CD8-positive, alpha-beta memory T cell (primary cell): ENCODE measurements around the gene PPP1R1B. TPM values are rescaled to one million over a fixed set of nuclear protein-coding genes. Genes with fewer than 3 reads are reported as not detected.

Source experiments
- CTCF ChIA-PET: fragments of 350-600 bp; sonication (Branson Sonifier 250); formaldehyde crosslinking; loops from one replicate; lab custom pipeline; 2021; ENCODE audit warnings: antibody characterized with exemption; lab: Charles Lee
- POLR2A ChIA-PET: fragments of 350-600 bp; sonication (Branson Sonifier 250); formaldehyde crosslinking; loops from one replicate; lab custom pipeline; 2021; ENCODE audit warnings: antibody characterized with exemption; lab: Charles Lee
- DNase-seq, 5 donors: peaks; one replicate each; pipeline versions ENCODE4 v3.0.0 to v3.0.0-alpha.2; 2020 to 2022; ENCODE audit warnings: mixed read lengths in 1 of 5
- H3K27ac ChIP-seq: one replicate; pipeline ENCODE4 v1.7.0; 2013; ENCODE audit warnings: low read depth, mild to moderate bottlenecking, low read length, moderate library complexity
- H3K27me3 ChIP-seq: 2 replicates; pipeline ENCODE4 v1.7.0; 2013; ENCODE audit warnings: low read length, mild to moderate bottlenecking; ENCODE audit not compliant: insufficient read depth, poor library complexity, severe bottlenecking
- H3K36me3 ChIP-seq: 2 replicates; pipeline ENCODE4 v1.7.0; 2013; ENCODE audit warnings: mild to moderate bottlenecking, low read length, moderate library complexity; ENCODE audit not compliant: insufficient read depth
- H3K4me1 ChIP-seq: 2 replicates; pipeline ENCODE4 v1.7.0; 2013; ENCODE audit warnings: mild to moderate bottlenecking, low read length, moderate library complexity; ENCODE audit not compliant: insufficient read depth
- H3K4me3 ChIP-seq: 2 replicates; pipeline ENCODE4 v1.7.0; 2013; ENCODE audit warnings: mild to moderate bottlenecking, low read length
- H3K9me3 ChIP-seq: 2 replicates; pipeline ENCODE4 v1.7.0; 2013; ENCODE audit warnings: mild to moderate bottlenecking, low read length
- H3K27ac Mint-ChIP-seq, 8 donors: one replicate each; pipeline ENCODE4 v1.8.0; 2020 to 2021; ENCODE audit warnings: mixed read lengths in 8 of 8, mild to moderate bottlenecking in 6 of 8, inconsistent platforms in 3 of 8, moderate library complexity in 3 of 8
- H3K27me3 Mint-ChIP-seq, 2 donors: one replicate each; pipeline ENCODE4 v1.8.0; 2020 to 2021; ENCODE audit warnings: mixed read lengths in 2 of 2, mild to moderate bottlenecking in 1 of 2, moderate library complexity in 1 of 2
- H3K36me3 Mint-ChIP-seq, 3 donors: one replicate each; pipeline ENCODE4 v1.8.0; 2020 to 2021; ENCODE audit warnings: mixed read lengths in 3 of 3, inconsistent platforms in 1 of 3, mild to moderate bottlenecking in 1 of 3
- H3K4me1 Mint-ChIP-seq, 3 donors: one replicate each; pipeline ENCODE4 v1.8.0; 2020 to 2021; ENCODE audit warnings: mixed read lengths in 3 of 3, inconsistent platforms in 1 of 3, mild to moderate bottlenecking in 1 of 3
- H3K4me3 Mint-ChIP-seq, 7 donors: one replicate each; pipeline ENCODE4 v1.8.0; 2020 to 2021; ENCODE audit warnings: mixed read lengths in 7 of 7, mild to moderate bottlenecking in 6 of 7, moderate library complexity in 4 of 7, inconsistent platforms in 2 of 7
- H3K9me3 Mint-ChIP-seq, 5 donors: one replicate each; pipeline ENCODE4 v1.8.0; 2020 to 2022; ENCODE audit warnings: mixed read lengths in 5 of 5, mild to moderate bottlenecking in 3 of 5, moderate library complexity in 2 of 5, inconsistent platforms in 1 of 5
- polyA plus RNA-seq: library from polyadenylated mRNA; unstranded; fragments of 300-500 nt; fragmentation: Illumina TruSeq; gene quantifications from one replicate; pipeline ENCODE4 v1.2.3, GENCODE V29; 2021
- total RNA-seq, 2 experiments: library from RNA; stranded (reverse); gene quantifications; one replicate each; pipeline ENCODE4 v1.2.3, GENCODE V29; 2021

PPP1R1B gene
- total and polyA plus RNA-seq, 3 experiments from 2014 or later, result not detected

DNA sequence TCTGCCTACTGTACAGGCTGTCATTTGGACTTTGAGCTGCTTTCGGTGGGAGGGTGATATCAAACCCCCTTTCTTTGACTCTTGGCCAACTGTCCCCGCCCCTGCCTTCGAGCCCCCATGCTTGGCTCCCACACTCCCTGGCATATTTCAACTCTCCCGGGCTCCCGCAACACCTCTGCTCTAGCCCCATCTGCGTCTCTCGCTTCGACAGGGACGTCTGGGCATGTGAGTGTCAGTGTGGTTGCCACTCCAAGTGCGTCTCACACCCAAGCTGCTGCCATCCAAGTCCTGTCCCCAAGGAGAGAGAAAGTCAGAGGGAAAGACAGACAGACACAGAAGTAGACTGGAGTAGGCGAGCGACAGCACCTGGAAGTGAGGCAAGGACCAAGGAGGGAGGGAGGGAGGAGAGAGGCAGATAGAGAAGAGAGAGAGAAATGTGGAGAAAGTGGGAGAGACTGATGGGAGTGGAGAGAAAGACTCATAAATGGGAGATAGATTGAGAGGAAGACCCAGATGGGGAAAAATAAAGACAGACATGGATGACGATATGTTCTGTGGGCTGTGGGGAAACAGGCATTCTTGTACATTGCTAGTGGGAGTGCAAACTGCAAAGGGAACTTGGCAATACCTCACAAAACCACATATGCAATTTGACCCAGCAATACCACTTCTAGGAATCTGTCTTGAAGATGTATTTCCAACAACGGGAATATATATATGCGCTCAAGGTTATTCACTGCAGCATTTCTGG, 22.0 kb downstream of the PPP1R1B start:
- H3K9me3 Mint-ChIP-seq, result peaks cover 0 to 2% (median 0%) of the 10 kb centered on the region in 5 donors
- peaks cover 43 to 77% (median 58%) of the 10 kb centered on the region in 3 donors for H3K4me1 Mint-ChIP-seq
- POLR2A ChIA-PET, result no interaction called here
- CTCF ChIA-PET, result interaction anchor here (2.8 kb wide), 1 partner anchor 26 kb away, joined by 15 read pairs; no protein-coding TSS in a partner anchor
- no peaks in the 10 kb centered on the region for H3K36me3 ChIP-seq
- H3K27me3 ChIP-seq, result no peaks in the 10 kb centered on the region
- H3K9me3 ChIP-seq, result no peaks in the 10 kb centered on the region
- H3K36me3 Mint-ChIP-seq, result peaks cover 0 to 29% (median 3%) of the 10 kb centered on the region in 3 donors
- no peak for DNase-seq
- peak overlapping the region in 5 of 8 donors; percentile 48 to 82 (median 70) for H3K27ac Mint-ChIP-seq
- H3K4me3 Mint-ChIP-seq, result no peak overlapping the region
- H3K27ac ChIP-seq, result no peak overlapping the region
- no peaks in the 10 kb centered on the region for H3K27me3 Mint-ChIP-seq
- H3K4me1 ChIP-seq, result peaks cover 13% of the 10 kb centered on the region
- no peak overlapping the region for H3K4me3 ChIP-seq

DNA sequence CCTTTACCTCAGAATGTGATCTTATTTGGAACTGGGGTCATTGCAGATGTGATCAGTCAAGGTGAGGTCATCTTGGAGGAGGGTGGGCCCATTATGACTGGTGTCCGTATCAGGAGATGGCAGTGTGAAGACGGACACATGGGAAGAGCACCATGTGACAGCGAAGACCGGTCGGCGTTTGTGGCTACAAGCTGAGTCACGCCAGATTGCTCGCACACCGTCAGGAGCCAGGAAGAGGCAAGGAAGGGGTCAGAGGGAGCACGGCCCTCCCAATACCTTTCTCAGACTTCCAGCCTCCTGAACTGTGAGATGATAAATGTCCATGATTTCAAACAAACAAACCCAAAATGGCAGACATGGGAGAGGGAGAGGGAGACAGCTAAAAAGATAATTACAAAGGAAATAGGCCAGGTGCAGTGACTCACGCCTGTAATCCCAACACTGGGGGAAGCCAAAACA, 23.4 kb downstream of the PPP1R1B start:
- Mint-ChIP-seq H3K4me3 (no peak overlapping the region), H3K9me3 (peaks cover 0 to 2% (median 0%) of the 10 kb centered on the region in 5 donors), H3K27me3 (no peaks in the 10 kb centered on the region), H3K27ac (peak overlapping the region in 4 of 8 donors; percentile 15 to 78 (median 34)), H3K36me3 (peaks cover 0 to 38% (median 10%) of the 10 kb centered on the region in 3 donors), H3K4me1 (peaks cover 39 to 74% (median 50%) of the 10 kb centered on the region in 3 donors)
- no peak overlapping the region for H3K27ac ChIP-seq
- peaks cover 3% of the 10 kb centered on the region for H3K36me3 ChIP-seq
- DNase-seq, result no peak
- H3K27me3 ChIP-seq, result no peaks in the 10 kb centered on the region
- ChIA-PET CTCF (interaction anchor here (1.4 to 1.5 kb wide), 2 partner anchors 27 to 28 kb away, joined by 5 to 6 read pairs; no protein-coding TSS in a partner anchor), POLR2A (no interaction called here)
- H3K9me3 ChIP-seq, result no peaks in the 10 kb centered on the region
- no peak overlapping the region for H3K4me3 ChIP-seq
- peaks cover 19% of the 10 kb centered on the region for H3K4me1 ChIP-seq

- no peaks in the 10 kb centered on the region for H3K9me3 ChIP-seq
- DNase-seq, result no peak
- Mint-ChIP-seq H3K27me3 (peaks cover 0 to under 1% of the 10 kb centered on the region in 2 donors), H3K9me3 (peaks cover 0 to 2% (median 0%) of the 10 kb centered on the region in 5 donors), H3K36me3 (peaks cover 0 to 45% (median 10%) of the 10 kb centered on the region in 3 donors), H3K4me3 (no peak overlapping the region), H3K4me1 (peaks cover 41 to 69% (median 50%) of the 10 kb centered on the region in 3 donors), H3K27ac (peak overlapping the region in 7 of 8 donors; percentile 1 to 96 (median 85))
- CTCF ChIA-PET, result interaction anchor here (0.7 to 5.9 kb wide), 9 partner anchors 13 to 65 kb away, joined by 3 to 60 read pairs (median 7); partner anchors contain the start of genes PGAP3, PNMT, STARD3 and TCAP
- no peaks in the 10 kb centered on the region for H3K27me3 ChIP-seq
- no peak overlapping the region for H3K27ac ChIP-seq
- peaks cover 19% of the 10 kb centered on the region for H3K4me1 ChIP-seq
- H3K4me3 ChIP-seq, result no peak overlapping the region
- POLR2A ChIA-PET, result no interaction called here
- peaks cover 3% of the 10 kb centered on the region for H3K36me3 ChIP-seq
Observed at GRCh38 chr17:39651923-39652586, 25.3 kb downstream of the PPP1R1B start.

DNA sequence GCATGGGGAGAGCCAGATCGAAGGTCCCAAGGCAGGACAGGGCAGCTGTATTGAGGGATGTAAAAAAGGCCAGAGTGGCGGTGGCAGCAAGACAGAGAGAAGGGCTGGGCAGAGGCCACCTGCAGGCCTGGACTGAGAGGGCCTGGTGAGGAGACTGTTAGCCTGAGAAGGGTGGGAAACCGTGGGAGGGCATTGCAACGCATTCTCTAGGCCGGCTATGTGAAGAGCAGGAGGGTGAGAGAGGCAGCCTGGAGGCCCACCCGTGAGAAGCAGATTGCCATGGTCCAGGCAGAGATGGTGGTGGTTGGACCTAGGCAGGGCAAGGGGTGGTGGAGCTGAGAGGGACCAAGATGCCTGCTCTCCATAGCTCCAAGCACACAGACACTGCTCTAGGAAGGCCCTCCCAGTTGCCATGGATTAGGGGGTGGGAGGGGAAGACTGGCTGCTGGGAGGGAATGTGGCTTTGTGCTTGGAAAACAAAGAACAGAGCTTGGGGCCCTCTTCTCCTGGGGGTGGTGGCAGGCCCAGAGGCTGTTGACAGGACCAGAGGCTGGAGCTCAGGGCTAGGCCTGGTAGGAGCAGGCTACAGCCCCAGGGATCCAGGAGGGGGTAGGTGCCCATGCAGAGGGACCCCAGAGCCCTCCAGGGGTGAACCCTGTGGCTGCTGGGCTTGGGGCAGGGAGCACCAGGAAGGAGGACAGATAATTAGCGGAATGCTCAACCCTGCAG, 26.0 kb downstream of the PPP1R1B start:
- H3K4me1 Mint-ChIP-seq, result peaks cover 41 to 62% (median 50%) of the 10 kb centered on the region in 3 donors
- Histone ChIP-seq H3K36me3 (peaks cover 3% of the 10 kb centered on the region), H3K4me1 (peaks cover 19% of the 10 kb centered on the region), H3K9me3 (no peaks in the 10 kb centered on the region), H3K27ac (no peak overlapping the region), H3K4me3 (no peak overlapping the region), H3K27me3 (no peaks in the 10 kb centered on the region)
- no peak for DNase-seq
- H3K36me3 Mint-ChIP-seq, result peaks cover 0 to 48% (median 10%) of the 10 kb centered on the region in 3 donors
- peaks cover 0 to 1% of the 10 kb centered on the region in 2 donors for H3K27me3 Mint-ChIP-seq
- POLR2A ChIA-PET, result no interaction called here
- CTCF ChIA-PET, result interaction anchor here (1.1 to 5.9 kb wide), 14 partner anchors 13 to 256 kb away, joined by 3 to 60 read pairs (median 6); partner anchors contain the start of genes MIEN1, PGAP3, PNMT and STARD3
- H3K27ac Mint-ChIP-seq, result peak overlapping the region in 6 of 8 donors; percentile 82 to 96 (median 87)
- H3K4me3 Mint-ChIP-seq, result peak overlapping the region in 1 of 7 donors; percentile 32
- H3K9me3 Mint-ChIP-seq, result peaks cover 0 to 2% (median 0%) of the 10 kb centered on the region in 5 donors

DNA sequence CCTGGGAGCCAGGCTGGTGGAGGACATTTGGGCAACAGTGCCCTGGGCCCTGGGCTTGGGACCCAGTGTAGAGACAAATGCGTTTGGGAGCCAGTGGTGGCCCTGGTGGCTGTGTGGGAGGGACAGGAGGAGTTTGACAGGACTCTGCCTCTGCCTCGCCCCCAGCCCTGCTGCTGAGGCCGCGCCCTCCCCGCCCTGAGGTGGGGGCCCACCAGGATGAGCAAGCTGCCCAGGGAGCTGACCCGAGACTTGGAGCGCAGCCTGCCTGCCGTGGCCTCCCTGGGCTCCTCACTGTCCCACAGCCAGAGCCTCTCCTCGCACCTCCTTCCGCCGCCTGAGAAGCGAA, 26.5 kb downstream of the PPP1R1B start:
- POLR2A ChIA-PET, result interaction anchor here (0.5 kb wide), 1 partner anchor 78 kb away, joined by 8 read pairs; no protein-coding TSS in a partner anchor
- Mint-ChIP-seq H3K9me3 (peaks cover 0 to 2% (median 0%) of the 10 kb centered on the region in 5 donors), H3K4me1 (peaks cover 41 to 62% (median 50%) of the 10 kb centered on the region in 3 donors), H3K27ac (peak overlapping the region in 2 of 8 donors; percentile 24 to 89), H3K27me3 (peaks cover 0 to 1% of the 10 kb centered on the region in 2 donors), H3K4me3 (no peak overlapping the region), H3K36me3 (peaks cover 0 to 52% (median 10%) of the 10 kb centered on the region in 3 donors)
- CTCF ChIA-PET, result interaction anchor here (0.6 to 5.9 kb wide), 23 partner anchors 10 to 256 kb away, joined by 3 to 60 read pairs (median 4); partner anchors contain the start of genes MIEN1, PGAP3, PNMT and STARD3
- H3K27ac ChIP-seq, result no peak overlapping the region
- H3K4me1 ChIP-seq, result peaks cover 24% of the 10 kb centered on the region
- no peaks in the 10 kb centered on the region for H3K27me3 ChIP-seq
- peaks cover 3% of the 10 kb centered on the region for H3K36me3 ChIP-seq
- no peaks in the 10 kb centered on the region for H3K9me3 ChIP-seq
- H3K4me3 ChIP-seq, result no peak overlapping the region
- no peak for DNase-seq

- Mint-ChIP-seq H3K9me3 (peaks cover 0 to 2% (median 0%) of the 10 kb centered on the region in 5 donors), H3K27ac (peak overlapping the region in 5 of 8 donors; percentile 6 to 79 (median 61)), H3K27me3 (peaks cover 0 to 1% of the 10 kb centered on the region in 2 donors), H3K4me3 (no peak overlapping the region), H3K36me3 (peaks cover 0 to 54% (median 10%) of the 10 kb centered on the region in 3 donors), H3K4me1 (peaks cover 37 to 58% (median 47%) of the 10 kb centered on the region in 3 donors)
- Histone ChIP-seq H3K9me3 (no peaks in the 10 kb centered on the region), H3K4me3 (no peak overlapping the region), H3K4me1 (peaks cover 29% of the 10 kb centered on the region), H3K36me3 (peaks cover 3% of the 10 kb centered on the region), H3K27ac (no peak overlapping the region), H3K27me3 (no peaks in the 10 kb centered on the region)
- CTCF ChIA-PET, result interaction anchor here (0.6 to 5.9 kb wide), 24 partner anchors 10 to 255 kb away, joined by 3 to 60 read pairs (median 4); partner anchors contain the start of genes MIEN1, PGAP3, PNMT and STARD3
- POLR2A ChIA-PET, result interaction anchor here (0.5 kb wide), 1 partner anchor 77 kb away, joined by 8 read pairs; no protein-coding TSS in a partner anchor
- peak; percentile 61 to 84 (median 71) for DNase-seq
Observed at GRCh38 chr17:39653662-39654331, 27.0 kb downstream of the PPP1R1B start.
